GM12801 (cell line): Measurements from ENCODE around the gene SOX30.

Experiments
- TF ChIP-seq, protein P1 (sequence below): IDR thresholded peaks from one replicate; pipeline ENCODE4 v1.5.1; 2011; ENCODE audit warnings: control low read depth; ENCODE audit not compliant: insufficient read length; ENCODE audit errors: extremely low read depth

SOX30 gene

DNA sequence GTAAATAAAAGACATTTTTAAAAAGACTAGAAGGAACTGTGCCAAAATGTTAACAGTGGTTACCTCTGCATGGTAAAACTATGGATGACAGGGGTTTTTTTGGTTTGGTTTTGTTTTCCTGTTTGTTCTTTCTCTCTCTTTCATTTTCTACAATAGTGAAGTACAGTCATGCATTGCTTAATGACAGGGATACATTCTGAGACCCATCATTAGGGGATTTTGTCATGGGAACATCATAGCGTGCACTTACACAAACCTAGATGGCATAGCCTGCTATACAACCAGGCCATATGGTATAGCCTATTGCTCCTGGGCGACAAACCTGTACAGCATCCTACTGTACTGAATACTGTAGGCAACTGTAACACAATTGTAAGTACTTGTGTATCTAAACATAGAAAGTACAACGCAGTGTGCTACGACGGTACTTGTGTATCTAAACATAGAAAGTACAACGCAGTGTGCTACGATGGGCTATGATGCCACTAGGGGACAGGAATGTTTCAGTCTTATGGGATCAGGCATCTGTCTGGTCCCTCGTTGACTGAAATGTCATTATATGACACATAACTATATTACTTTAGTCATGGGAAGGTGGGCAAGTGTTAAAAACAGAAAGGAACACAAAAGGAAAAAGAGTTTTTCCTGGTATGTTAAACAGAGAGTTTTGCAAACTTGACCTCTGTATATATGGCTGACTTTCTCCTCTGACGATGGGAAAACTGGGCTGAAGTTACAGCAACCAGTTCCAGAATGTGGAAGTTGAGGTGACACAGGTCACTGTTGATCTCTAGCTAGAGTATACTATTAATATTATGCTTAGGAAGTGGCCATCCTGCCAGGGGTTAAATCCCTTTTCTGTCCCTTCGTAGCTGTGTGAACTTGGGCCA is 69.3 kb downstream of the SOX30 start:
- TF ChIP-seq, protein P1, sequence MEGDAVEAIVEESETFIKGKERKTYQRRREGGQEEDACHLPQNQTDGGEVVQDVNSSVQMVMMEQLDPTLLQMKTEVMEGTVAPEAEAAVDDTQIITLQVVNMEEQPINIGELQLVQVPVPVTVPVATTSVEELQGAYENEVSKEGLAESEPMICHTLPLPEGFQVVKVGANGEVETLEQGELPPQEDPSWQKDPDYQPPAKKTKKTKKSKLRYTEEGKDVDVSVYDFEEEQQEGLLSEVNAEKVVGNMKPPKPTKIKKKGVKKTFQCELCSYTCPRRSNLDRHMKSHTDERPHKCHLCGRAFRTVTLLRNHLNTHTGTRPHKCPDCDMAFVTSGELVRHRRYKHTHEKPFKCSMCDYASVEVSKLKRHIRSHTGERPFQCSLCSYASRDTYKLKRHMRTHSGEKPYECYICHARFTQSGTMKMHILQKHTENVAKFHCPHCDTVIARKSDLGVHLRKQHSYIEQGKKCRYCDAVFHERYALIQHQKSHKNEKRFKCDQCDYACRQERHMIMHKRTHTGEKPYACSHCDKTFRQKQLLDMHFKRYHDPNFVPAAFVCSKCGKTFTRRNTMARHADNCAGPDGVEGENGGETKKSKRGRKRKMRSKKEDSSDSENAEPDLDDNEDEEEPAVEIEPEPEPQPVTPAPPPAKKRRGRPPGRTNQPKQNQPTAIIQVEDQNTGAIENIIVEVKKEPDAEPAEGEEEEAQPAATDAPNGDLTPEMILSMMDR, result no peak

DNA sequence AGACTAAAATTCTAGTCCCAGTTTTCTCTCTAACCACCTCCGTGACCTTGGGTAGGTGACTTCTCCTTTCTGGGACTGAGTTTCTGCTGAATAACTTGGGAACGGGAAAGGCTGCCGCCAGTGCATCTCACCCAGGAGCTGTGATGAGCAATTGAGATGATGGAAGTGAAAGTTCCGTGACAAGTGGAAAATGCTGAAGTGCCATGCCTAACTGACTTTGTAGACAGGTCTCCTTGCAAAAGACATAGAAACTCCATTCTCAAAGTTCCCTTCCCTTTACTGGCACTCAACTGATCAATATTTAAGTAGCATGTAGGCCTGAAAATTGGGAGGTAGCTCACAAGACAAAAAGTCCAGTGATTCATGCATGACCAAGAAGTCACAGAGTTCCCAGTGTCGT is 70.3 kb downstream of the SOX30 start:
- TF ChIP-seq, protein P1, result no peak

DNA sequence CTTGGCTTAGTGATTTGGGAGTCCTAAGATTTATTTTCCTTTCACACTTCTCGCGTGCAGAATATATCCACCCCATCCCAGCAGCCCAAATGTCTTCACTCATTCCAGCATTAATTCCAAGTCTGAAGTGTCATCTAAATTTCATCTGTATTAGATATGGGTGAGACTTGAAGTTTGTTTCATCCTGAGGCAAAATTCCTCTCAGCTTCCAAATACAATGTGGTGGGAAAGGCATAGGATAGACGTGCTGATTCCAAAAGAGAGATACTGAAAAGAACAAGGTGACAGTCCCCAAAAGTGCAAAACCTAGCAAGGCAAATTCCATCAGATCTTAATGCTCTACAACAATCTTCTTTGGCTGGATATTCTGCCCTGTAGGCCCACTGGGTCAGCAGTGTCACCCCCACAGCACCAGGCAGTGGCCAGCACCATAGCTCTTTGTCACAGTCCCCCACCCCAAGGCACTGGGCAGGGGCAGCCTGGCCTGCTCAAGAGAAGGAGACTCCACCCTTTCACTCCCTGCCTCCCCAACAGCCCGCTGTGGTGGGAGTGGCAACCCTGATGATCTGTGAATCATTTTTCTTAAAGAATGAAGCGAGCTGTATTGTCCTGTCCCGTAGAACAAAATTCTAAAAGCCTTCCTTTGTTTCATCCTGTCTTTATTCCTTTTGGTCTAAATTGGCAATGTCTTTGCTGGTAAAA is 74.0 kb downstream of the SOX30 start:
- TF ChIP-seq, protein P1, result no peak

DNA sequence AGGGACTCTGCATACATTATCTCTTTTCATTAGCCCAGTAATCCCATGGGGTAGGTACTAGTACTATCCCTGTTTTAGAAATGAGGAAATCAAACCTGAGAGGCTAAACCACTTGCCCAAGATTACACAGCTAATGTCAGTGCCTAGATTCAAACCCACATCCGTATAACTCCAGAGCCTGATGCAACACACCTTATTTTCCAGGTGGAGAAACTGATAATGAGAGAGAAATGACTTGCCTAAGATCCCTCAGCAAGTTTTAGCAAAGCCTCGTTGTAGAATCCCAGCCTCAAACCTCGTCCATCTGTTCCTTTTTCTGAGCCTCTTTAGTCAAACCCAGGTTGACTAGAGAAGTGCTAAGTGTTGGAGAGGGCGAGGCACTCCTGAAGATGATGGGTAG is 75.6 kb downstream of the SOX30 start:
- TF ChIP-seq, protein P1, result no peak
